Mucosa of descending colon (tissue), 3 donors: ENCODE measurements around the gene TMED5. TPM values are rescaled to one million over a fixed set of nuclear protein-coding genes. Genes with fewer than 3 reads are reported as not detected.

Source experiments
- ATAC-seq: fragments of 200-7000 bp; cut with Tn5 transposase; one replicate; pipeline ENCODE4 v1.9.1; 2020; ENCODE audit warnings: mild to moderate bottlenecking, moderate library complexity
- DNase-seq, 3 donors: peaks; one replicate each; pipeline ENCODE4 v3.0.0-alpha.2; 2020
- H3K36me3 ChIP-seq: fragments of 200-600 bp; one replicate; pipeline ENCODE4 v1.8.0; 2021; ENCODE audit warnings: low read depth, mild to moderate bottlenecking
- H3K4me1 ChIP-seq: fragments of 200-600 bp; one replicate; pipeline ENCODE4 v1.8.0; 2021; ENCODE audit warnings: low read depth, mild to moderate bottlenecking
- H3K4me3 ChIP-seq: fragments of 200-600 bp; one replicate; pipeline ENCODE4 v1.8.0; 2021; ENCODE audit warnings: mild to moderate bottlenecking
- H3K9me3 ChIP-seq: fragments of 200-600 bp; one replicate; pipeline ENCODE4 v1.8.0; 2021; ENCODE audit warnings: mild to moderate bottlenecking
- CTCF ChIP-seq: fragments of 200-600 bp; IDR thresholded peaks from one replicate; pipeline ENCODE4 v1.8.0; 2022; ENCODE audit warnings: antibody characterized with exemption, mild to moderate bottlenecking
- intact Hi-C, 2 donors: fragments of 100-400 bp; cut with DNase I in 1 of 2; cut with micrococcal nuclease in 1 of 2; formaldehyde crosslinking; loops; one replicate each; pipeline versions ENCODE4 v1.11.0 to v1.11.1; 2022; cut with DNase I, micrococcal nuclease
- total RNA-seq, 3 donors: library from RNA; stranded (reverse); fragmentation: NEBNext Ultra II Directional in 2 of 3; extraction: Animal tissue kit (Norgen Biotek cat#: 25700) in 2 of 3; gene quantifications; one replicate each; pipeline versions ENCODE4 v1.2.1 to v1.2.4, GENCODE V29; 2021 to 2023
- donor health status: DM: no; HTN: no; CAD: no; lungs with moderate emphysema.
- donor health status: DM: no; HTN: no; CAD: no.
- donor health status: DM: no; HTN: yes; CAD: no.

The TMED5 gene
- total RNA-seq, 3 donors from 2014 or later, result 45.1 to 47.6 (median 45.7) TPM

DNA sequence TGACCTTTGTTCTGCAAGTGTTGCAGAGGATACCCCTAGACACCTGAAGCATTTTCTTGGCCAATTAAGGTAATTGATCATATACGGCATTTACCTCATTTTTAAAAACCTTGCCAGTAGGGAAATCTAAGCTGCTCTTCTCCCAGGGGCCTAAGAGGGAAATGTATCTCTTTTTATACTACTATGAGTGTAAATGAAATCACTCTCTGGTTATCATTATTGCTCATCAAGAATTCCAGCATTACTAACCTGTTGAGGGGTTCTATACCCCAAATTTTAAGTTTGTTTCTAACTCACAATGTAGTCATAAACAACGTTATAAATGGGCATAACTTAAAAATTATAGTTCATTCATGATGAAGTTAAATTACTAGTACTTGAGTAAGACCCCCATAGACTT, 27.4 kb downstream of the TMED5 start:
- TF ChIP-seq CTCF, result no peak

DNA sequence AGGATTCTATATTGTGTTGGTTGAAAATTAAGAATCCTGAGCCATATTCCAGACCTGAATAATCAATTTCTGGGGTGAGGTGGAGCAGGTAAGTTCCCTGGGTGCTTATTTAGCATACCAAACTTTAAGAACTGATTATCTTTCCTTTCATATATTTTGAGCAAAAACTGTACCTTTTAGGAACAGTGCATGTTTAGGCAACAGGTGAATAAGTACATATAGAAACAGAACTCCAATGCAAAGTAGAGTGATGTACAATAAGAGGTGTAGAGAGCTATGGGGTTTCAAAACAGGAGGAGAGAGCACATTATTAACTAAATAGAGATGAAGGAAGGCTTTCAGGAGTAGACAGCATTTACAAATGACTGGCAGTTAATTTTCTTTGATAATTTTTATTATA, 28.7 kb downstream of the TMED5 start:
- no peak overlapping the region for H3K4me3 ChIP-seq
- no peaks in the 10 kb centered on the region for H3K9me3 ChIP-seq
- H3K4me1 ChIP-seq, result no peaks in the 10 kb centered on the region
- no peak for TF ChIP-seq CTCF
- ATAC-seq (no peak), DNase-seq (no peak)
- intact Hi-C loops, result no loop called here
- no peaks in the 10 kb centered on the region for H3K36me3 ChIP-seq

More for the DNA sequence above, 27.4 kb downstream of the TMED5 start:
- ATAC-seq, result no peak
- Histone ChIP-seq H3K9me3 (no peaks in the 10 kb centered on the region), H3K4me3 (no peak overlapping the region), H3K4me1 (no peaks in the 10 kb centered on the region), H3K36me3 (no peaks in the 10 kb centered on the region)
- no peak for DNase-seq
- intact Hi-C loops, result no loop called here

DNA sequence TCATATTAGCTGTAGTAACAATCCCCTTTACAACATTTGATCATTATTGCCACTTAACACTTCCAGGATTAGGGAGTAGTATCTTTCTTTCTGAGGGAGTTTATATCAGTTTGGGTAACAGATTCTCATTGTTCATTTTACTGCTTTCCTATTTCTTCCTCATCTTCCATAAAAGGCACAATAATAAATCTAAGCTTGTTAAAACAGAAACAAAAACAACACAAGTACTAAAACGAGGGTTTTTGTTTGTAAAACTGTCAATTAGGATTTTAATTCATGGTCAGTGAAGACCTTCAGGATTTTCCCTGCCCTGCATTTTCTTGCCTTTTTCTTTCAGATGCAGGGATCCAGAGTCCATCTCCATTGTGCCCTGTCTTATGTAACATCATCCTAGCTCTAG, 29.5 kb downstream of the TMED5 start:
- intact Hi-C loops, result no loop called here
- TF ChIP-seq CTCF, result no peak
- no peak for DNase-seq
- no peaks in the 10 kb centered on the region for H3K36me3 ChIP-seq
- no peaks in the 10 kb centered on the region for H3K4me1 ChIP-seq
- no peak overlapping the region for H3K4me3 ChIP-seq
- H3K9me3 ChIP-seq, result no peaks in the 10 kb centered on the region
- ATAC-seq, result no peak

GRCh38 chr1:93148001-93148400, 32.2 kb downstream of the TMED5 start:
- no peak for TF ChIP-seq CTCF
- no peak for DNase-seq
- intact Hi-C loops, result no loop called here
- Histone ChIP-seq H3K4me1 (no peaks in the 10 kb centered on the region), H3K9me3 (no peaks in the 10 kb centered on the region), H3K36me3 (no peaks in the 10 kb centered on the region), H3K4me3 (no peak overlapping the region)
- ATAC-seq, result no peak

DNA sequence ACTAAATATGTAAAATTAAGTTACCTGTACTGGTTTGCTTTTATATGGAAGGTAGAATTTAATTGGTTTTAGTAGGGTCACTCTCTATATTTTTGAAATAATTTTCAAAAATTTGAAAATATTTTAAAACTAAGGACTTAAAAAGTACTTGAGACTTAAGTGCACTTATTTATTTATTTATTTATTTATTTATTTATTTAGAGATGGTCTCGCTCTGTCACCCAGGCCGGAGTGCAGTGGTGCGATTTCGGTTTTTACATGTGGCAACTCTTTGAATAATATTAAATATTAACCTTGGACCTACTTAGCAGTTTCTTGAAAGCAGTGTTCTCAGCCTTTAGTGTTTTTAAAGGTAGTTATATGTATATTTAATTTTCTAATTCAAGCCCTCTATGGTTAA, 36.4 kb downstream of the TMED5 start:
- no peak overlapping the region for H3K4me3 ChIP-seq
- intact Hi-C loops, result no loop called here
- ATAC-seq (no peak), DNase-seq (no peak)
- no peaks in the 10 kb centered on the region for H3K4me1 ChIP-seq
- H3K36me3 ChIP-seq, result no peaks in the 10 kb centered on the region
- no peaks in the 10 kb centered on the region for H3K9me3 ChIP-seq
- no peak for TF ChIP-seq CTCF

- intact Hi-C loops, result no loop called here
- H3K36me3 ChIP-seq, result no peaks in the 10 kb centered on the region
- no peaks in the 10 kb centered on the region for H3K9me3 ChIP-seq
- no peak overlapping the region for H3K4me3 ChIP-seq
- ATAC-seq, result no peak
- TF ChIP-seq CTCF, result no peak
- no peak for DNase-seq
- H3K4me1 ChIP-seq, result no peaks in the 10 kb centered on the region
These were observed 37.1 kb downstream of the TMED5 start for GRCh38 chr1:93143136-93143535.
